ENCODE data around the gene GRIFIN. TPM values are rescaled to one million over a fixed set of nuclear protein-coding genes. Genes with fewer than 3 reads are reported as not detected.

The GRIFIN gene
- total and polyA plus RNA-seq, 5 donors from 2014 or later, result not detected

DNA sequence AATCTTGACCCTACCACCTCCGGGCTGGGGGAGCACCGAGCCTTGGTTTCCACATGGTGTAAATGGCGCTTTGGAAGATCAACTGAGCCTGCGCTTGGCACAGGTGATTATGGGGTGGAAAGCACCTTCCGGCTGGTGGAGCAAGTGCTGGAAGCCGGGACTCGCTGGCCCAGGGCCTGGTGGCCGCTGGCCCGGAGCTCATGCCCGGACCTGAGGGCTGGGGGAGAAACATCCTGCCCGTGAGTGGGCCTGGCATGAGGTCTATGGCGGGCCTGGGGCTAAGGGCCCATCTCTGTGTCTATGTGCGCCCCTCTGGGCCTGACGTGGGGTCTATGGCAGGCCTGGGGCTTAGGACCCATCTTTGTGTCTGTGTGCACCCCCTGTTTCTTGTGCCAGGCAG, 29.2 kb upstream of the GRIFIN start:
- Histone ChIP-seq H3K9me3 (ENCODE audit: control insufficient read depth in 2 of 2, low read length in 2 of 2) (no peaks in the 10 kb centered on the region), H3K36me3 (ENCODE audit: control insufficient read depth, insufficient read depth, low read length) (no peaks in the 10 kb centered on the region), H3K4me3 (ENCODE audit: low read depth, low read length) (no peak overlapping the region), H3K27ac (ENCODE audit: insufficient read depth, low read length, poor library complexity, severe bottlenecking) (no peak overlapping the region), H3K4me1 (ENCODE audit: control insufficient read depth, insufficient read depth, low read length, poor library complexity, severe bottlenecking) (peaks cover 32% of the 10 kb centered on the region), H3K27me3 (ENCODE audit: control insufficient read depth, insufficient read depth, low read length) (no peaks in the 10 kb centered on the region)
- peak overlapping the region in 1 of 3 donors; percentile 71 for H3K27ac Mint-ChIP-seq
- peaks cover 4% of the 10 kb centered on the region for H3K27me3 Mint-ChIP-seq
- no peak for DNase-seq
- H3K9me3 Mint-ChIP-seq, result no peaks in the 10 kb centered on the region
- H3K4me1 Mint-ChIP-seq, result peaks cover 0 to 37% (median 10%) of the 10 kb centered on the region in 4 donors
- H3K36me3 Mint-ChIP-seq, result no peaks in the 10 kb centered on the region
- no peak overlapping the region for H3K4me3 Mint-ChIP-seq
- ATAC-seq (ENCODE audit: low read depth in 2 of 2), result no peak

DNA sequence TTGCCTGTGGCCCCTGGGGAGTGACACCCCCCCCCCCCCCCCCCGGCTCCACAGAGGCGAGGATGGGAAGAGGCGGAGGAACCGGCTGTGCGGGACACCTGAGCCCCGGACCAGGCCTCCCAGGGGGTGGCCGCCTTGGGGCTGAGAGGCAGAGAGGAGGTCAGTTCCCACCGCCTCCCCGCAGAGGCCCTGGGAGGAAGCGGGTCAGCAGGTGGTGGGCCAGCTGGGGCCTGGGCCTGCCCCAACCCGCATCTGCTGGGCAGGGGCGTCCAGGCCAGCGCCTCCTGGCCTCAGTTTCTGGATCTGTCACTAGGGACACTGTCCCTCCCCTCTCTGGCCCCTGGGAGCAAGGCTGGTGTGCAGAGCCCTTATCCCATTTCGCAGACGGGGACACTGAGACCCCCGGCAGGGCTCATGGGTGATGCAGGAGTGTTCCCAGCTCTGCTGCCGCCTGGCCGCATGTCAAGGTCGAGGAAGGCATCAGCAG, 28.7 kb upstream of the GRIFIN start:
- Mint-ChIP-seq H3K4me1 (peaks cover 0 to 33% (median 7%) of the 10 kb centered on the region in 4 donors), H3K27me3 (peaks cover 4% of the 10 kb centered on the region), H3K9me3 (no peaks in the 10 kb centered on the region), H3K36me3 (no peaks in the 10 kb centered on the region), H3K4me3 (no peak overlapping the region), H3K27ac (no peak overlapping the region)
- Histone ChIP-seq H3K36me3 (ENCODE audit: control insufficient read depth, insufficient read depth, low read length) (no peaks in the 10 kb centered on the region), H3K27ac (ENCODE audit: insufficient read depth, low read length, poor library complexity, severe bottlenecking) (no peak overlapping the region), H3K4me1 (ENCODE audit: control insufficient read depth, insufficient read depth, low read length, poor library complexity, severe bottlenecking) (peaks cover 27% of the 10 kb centered on the region), H3K9me3 (ENCODE audit: control insufficient read depth in 2 of 2, low read length in 2 of 2) (no peaks in the 10 kb centered on the region), H3K27me3 (ENCODE audit: control insufficient read depth, insufficient read depth, low read length) (no peaks in the 10 kb centered on the region), H3K4me3 (ENCODE audit: low read depth, low read length) (no peak overlapping the region)
- DNase-seq, result no peak
- ATAC-seq (ENCODE audit: low read depth in 2 of 2), result no peak

GRCh38 chr7:2504128-2504888, 28.1 kb upstream of the GRIFIN start:
- no peaks in the 10 kb centered on the region for H3K9me3 Mint-ChIP-seq
- Histone ChIP-seq H3K9me3 (ENCODE audit: control insufficient read depth in 2 of 2, low read length in 2 of 2) (no peaks in the 10 kb centered on the region), H3K36me3 (ENCODE audit: control insufficient read depth, insufficient read depth, low read length) (no peaks in the 10 kb centered on the region), H3K27ac (ENCODE audit: insufficient read depth, low read length, poor library complexity, severe bottlenecking) (no peak overlapping the region), H3K4me1 (ENCODE audit: control insufficient read depth, insufficient read depth, low read length, poor library complexity, severe bottlenecking) (peaks cover 21% of the 10 kb centered on the region), H3K27me3 (ENCODE audit: control insufficient read depth, insufficient read depth, low read length) (no peaks in the 10 kb centered on the region), H3K4me3 (ENCODE audit: low read depth, low read length) (no peak overlapping the region)
- peak overlapping the region in 1 of 3 donors; percentile 26 for H3K27ac Mint-ChIP-seq
- H3K4me1 Mint-ChIP-seq, result peaks cover 0 to 27% (median 7%) of the 10 kb centered on the region in 4 donors
- peaks cover 4% of the 10 kb centered on the region for H3K27me3 Mint-ChIP-seq
- DNase-seq (no peak), ATAC-seq (ENCODE audit: low read depth in 2 of 2) (no peak)
- no peaks in the 10 kb centered on the region for H3K36me3 Mint-ChIP-seq
- H3K4me3 Mint-ChIP-seq, result no peak overlapping the region

DNA sequence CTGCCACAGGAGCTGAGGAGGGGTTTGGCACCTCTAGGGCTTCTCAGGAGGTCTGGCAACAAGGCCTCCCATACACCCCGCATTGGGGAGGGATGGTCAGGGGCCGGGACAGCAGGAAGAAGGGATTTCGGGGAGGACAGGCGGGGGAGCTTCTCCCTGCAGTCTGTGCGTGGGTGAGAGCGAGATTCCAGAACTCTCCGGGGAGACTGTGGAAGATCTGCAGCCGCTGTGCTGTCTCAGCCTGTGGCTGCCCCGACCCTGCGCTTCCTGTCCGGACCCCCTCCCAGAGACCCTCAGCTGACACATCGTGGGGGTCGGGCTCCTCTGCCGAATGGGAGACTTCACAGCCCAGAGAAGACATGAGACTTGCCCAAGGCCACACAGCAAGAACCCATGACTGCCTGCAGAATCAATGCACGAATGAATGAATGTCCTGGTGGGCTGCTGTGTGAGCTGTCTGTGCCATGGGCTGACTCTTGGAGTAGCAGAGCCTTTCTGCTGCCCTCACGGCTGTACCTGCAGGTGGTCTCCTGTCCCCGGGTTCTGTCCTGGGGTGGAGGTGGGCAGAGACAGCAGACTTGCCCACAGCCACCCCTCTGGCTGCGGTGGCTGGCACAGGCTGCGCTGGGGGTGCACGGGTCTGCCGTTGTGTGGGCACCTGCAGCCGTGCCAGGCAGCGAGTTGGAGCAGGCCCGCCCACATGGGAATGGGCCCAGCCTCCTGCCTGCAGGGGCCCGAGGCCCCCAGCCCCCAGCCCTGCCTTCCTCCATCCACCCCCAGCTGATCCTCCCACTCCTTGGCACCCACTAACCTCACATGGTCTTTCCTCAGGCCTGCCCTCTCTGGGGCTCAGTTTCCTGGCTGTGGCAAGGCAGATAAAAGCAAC, 27.1 kb upstream of the GRIFIN start:
- DNase-seq, result no peak

GRCh38 chr7:2502647-2502966, 26.4 kb upstream of the GRIFIN start:
- ATAC-seq (ENCODE audit: low read depth in 2 of 2), result no peak
- Histone ChIP-seq H3K9me3 (ENCODE audit: control insufficient read depth in 2 of 2, low read length in 2 of 2) (no peaks in the 10 kb centered on the region), H3K4me3 (ENCODE audit: low read depth, low read length) (no peak overlapping the region), H3K4me1 (ENCODE audit: control insufficient read depth, insufficient read depth, low read length, poor library complexity, severe bottlenecking) (peaks cover 7% of the 10 kb centered on the region), H3K27ac (ENCODE audit: insufficient read depth, low read length, poor library complexity, severe bottlenecking) (no peak overlapping the region), H3K27me3 (ENCODE audit: control insufficient read depth, insufficient read depth, low read length) (no peaks in the 10 kb centered on the region), H3K36me3 (ENCODE audit: control insufficient read depth, insufficient read depth, low read length) (no peaks in the 10 kb centered on the region)
- peaks cover 0 to 10% (median 0%) of the 10 kb centered on the region in 4 donors for H3K4me1 Mint-ChIP-seq
- no peak overlapping the region for H3K4me3 Mint-ChIP-seq
- H3K27ac Mint-ChIP-seq, result no peak overlapping the region
- DNase-seq, result no peak
- peaks cover 5% of the 10 kb centered on the region for H3K27me3 Mint-ChIP-seq
- H3K9me3 Mint-ChIP-seq, result no peaks in the 10 kb centered on the region
- H3K36me3 Mint-ChIP-seq, result no peaks in the 10 kb centered on the region

More for the DNA sequence above, 27.1 kb upstream of the GRIFIN start:
- Histone ChIP-seq H3K4me1 (ENCODE audit: control insufficient read depth, insufficient read depth, low read length, poor library complexity, severe bottlenecking) (peaks cover 11% of the 10 kb centered on the region), H3K4me3 (ENCODE audit: low read depth, low read length) (no peak overlapping the region), H3K27ac (ENCODE audit: insufficient read depth, low read length, poor library complexity, severe bottlenecking) (no peak overlapping the region), H3K27me3 (ENCODE audit: control insufficient read depth, insufficient read depth, low read length) (no peaks in the 10 kb centered on the region), H3K36me3 (ENCODE audit: control insufficient read depth, insufficient read depth, low read length) (no peaks in the 10 kb centered on the region), H3K9me3 (ENCODE audit: control insufficient read depth in 2 of 2, low read length in 2 of 2) (no peaks in the 10 kb centered on the region)
- Mint-ChIP-seq H3K4me1 (peaks cover 0 to 17% (median 1%) of the 10 kb centered on the region in 4 donors), H3K27me3 (peaks cover 4% of the 10 kb centered on the region), H3K4me3 (peak overlapping the region in 1 of 4 donors; percentile 21), H3K27ac (no peak overlapping the region), H3K9me3 (no peaks in the 10 kb centered on the region), H3K36me3 (no peaks in the 10 kb centered on the region)
- no peak for ATAC-seq (ENCODE audit: low read depth in 2 of 2)

DNA sequence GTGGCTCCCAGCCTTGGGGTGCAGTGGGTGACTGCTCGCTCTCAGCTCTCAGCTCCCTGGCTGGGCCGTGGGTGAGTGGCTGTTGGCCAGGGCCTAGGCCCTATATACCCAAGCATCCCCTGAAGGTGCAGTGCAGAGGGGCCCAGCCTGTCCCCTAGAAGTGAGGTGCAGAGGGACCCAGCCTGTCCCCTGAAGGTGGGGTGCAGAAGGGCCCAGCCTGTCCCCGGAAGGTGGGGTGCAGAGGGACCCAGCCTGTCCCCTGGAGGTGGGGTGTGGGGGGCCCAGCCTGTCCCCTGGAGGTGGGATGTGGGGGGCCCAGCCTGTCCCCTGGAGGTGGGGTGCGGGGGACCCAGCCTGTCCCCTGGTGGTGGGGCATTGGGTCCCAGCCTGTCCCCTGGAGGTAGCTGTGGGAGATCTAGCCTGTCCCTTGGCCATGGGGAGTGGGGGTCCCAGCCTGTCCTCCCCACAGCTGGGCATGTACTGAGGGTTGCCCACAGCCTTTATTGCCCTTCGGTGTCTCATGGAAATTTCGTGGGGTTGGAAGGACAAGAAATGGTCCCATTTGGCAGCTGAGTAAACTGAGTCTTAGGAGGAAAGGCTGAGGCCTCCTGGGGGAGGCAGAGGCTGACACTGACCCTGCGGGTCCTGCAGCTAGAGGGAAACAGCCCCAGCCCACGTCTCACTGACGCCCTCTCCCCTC, 25.9 kb upstream of the GRIFIN start:
- Histone ChIP-seq H3K4me1 (ENCODE audit: control insufficient read depth, insufficient read depth, low read length, poor library complexity, severe bottlenecking) (peaks cover 6% of the 10 kb centered on the region), H3K4me3 (ENCODE audit: low read depth, low read length) (no peak overlapping the region), H3K27me3 (ENCODE audit: control insufficient read depth, insufficient read depth, low read length) (no peaks in the 10 kb centered on the region), H3K9me3 (ENCODE audit: control insufficient read depth in 2 of 2, low read length in 2 of 2) (no peaks in the 10 kb centered on the region), H3K27ac (ENCODE audit: insufficient read depth, low read length, poor library complexity, severe bottlenecking) (no peak overlapping the region), H3K36me3 (ENCODE audit: control insufficient read depth, insufficient read depth, low read length) (no peaks in the 10 kb centered on the region)
- peaks cover 8% of the 10 kb centered on the region for H3K27me3 Mint-ChIP-seq
- DNase-seq (no peak), ATAC-seq (ENCODE audit: low read depth in 2 of 2) (no peak)
- no peak overlapping the region for H3K27ac Mint-ChIP-seq
- H3K4me3 Mint-ChIP-seq, result no peak overlapping the region
- H3K36me3 Mint-ChIP-seq, result no peaks in the 10 kb centered on the region
- H3K9me3 Mint-ChIP-seq, result no peaks in the 10 kb centered on the region
- peaks cover 0 to 9% (median 0%) of the 10 kb centered on the region in 4 donors for H3K4me1 Mint-ChIP-seq

GRCh38 chr7:2500701-2501100, 24.5 kb upstream of the GRIFIN start:
- no peak for ATAC-seq (ENCODE audit: low read depth in 2 of 2)
- Histone ChIP-seq H3K9me3 (ENCODE audit: control insufficient read depth in 2 of 2, low read length in 2 of 2) (no peaks in the 10 kb centered on the region), H3K36me3 (ENCODE audit: control insufficient read depth, insufficient read depth, low read length) (no peaks in the 10 kb centered on the region), H3K4me1 (ENCODE audit: control insufficient read depth, insufficient read depth, low read length, poor library complexity, severe bottlenecking) (peaks cover 6% of the 10 kb centered on the region), H3K27me3 (ENCODE audit: control insufficient read depth, insufficient read depth, low read length) (no peaks in the 10 kb centered on the region), H3K4me3 (ENCODE audit: low read depth, low read length) (no peak overlapping the region), H3K27ac (ENCODE audit: insufficient read depth, low read length, poor library complexity, severe bottlenecking) (no peak overlapping the region)
- DNase-seq, result no peak
- Mint-ChIP-seq H3K36me3 (no peaks in the 10 kb centered on the region), H3K27me3 (peaks cover 12% of the 10 kb centered on the region), H3K9me3 (no peaks in the 10 kb centered on the region), H3K4me3 (no peak overlapping the region), H3K27ac (no peak overlapping the region), H3K4me1 (peaks cover 0 to 6% (median 0%) of the 10 kb centered on the region in 4 donors)
